Keratinocyte (primary cell): ENCODE results near the gene LRRC10B. TPM values are rescaled to one million over a fixed set of nuclear protein-coding genes. Genes with fewer than 3 reads are reported as not detected.

Experiments
- DNase-seq: peaks from one replicate; pipeline ENCODE4 v3.0.0-alpha.2; 2011; ENCODE audit warnings: low read depth, missing footprints, low spot score
- FAIRE-seq: peaks from 2 replicates; lab custom pipeline; 2011; peaks lifted over from hg19 to GRCh38; lab: Jason Lieb, UNC
- H2AFZ ChIP-seq: 2 replicates; pipeline ENCODE4 v1.6.0; 2012; ENCODE audit warnings: low read length, control low read depth, inconsistent platforms; ENCODE audit not compliant: control insufficient read depth
- H3K27ac ChIP-seq: 2 replicates; pipeline ENCODE4 v1.5.1; 2011; ENCODE audit warnings: low read length; ENCODE audit not compliant: control insufficient read depth, insufficient read depth
- H3K27me3 ChIP-seq: 3 replicates; pipeline ENCODE4 v1.6.0; 2011; ENCODE audit warnings: low read length; ENCODE audit not compliant: control insufficient read depth, insufficient read depth; ENCODE audit errors: extremely low read depth
- H3K36me3 ChIP-seq, 2 experiments: 2 replicates in 1 of 2; 3 replicates in 1 of 2; pipeline ENCODE4 v1.5.1; 2011; ENCODE audit warnings: low read length in 2 of 2, mild to moderate bottlenecking in 1 of 2; ENCODE audit not compliant: control insufficient read depth in 2 of 2, insufficient read depth in 2 of 2; ENCODE audit errors: extremely low read depth in 1 of 2
- H3K4me1 ChIP-seq: 3 replicates; pipeline ENCODE4 v1.5.1; 2011; ENCODE audit warnings: low read length; ENCODE audit not compliant: control insufficient read depth, insufficient read depth; ENCODE audit errors: extremely low read depth
- H3K4me2 ChIP-seq: 3 replicates; pipeline ENCODE4 v1.6.0; 2011; ENCODE audit warnings: low read depth, low read length; ENCODE audit not compliant: control insufficient read depth, insufficient read depth; ENCODE audit errors: extremely low read depth
- H3K4me3 ChIP-seq, 3 experiments: fragments of 200-600 bp in 1 of 3; sonication (generic) in 1 of 3; 2 replicates in 2 of 3; 3 replicates in 1 of 3; pipeline ENCODE4 v1.5.1; 2011 to 2016; ENCODE audit warnings: low read length in 3 of 3, mild to moderate bottlenecking in 3 of 3, control low read depth in 2 of 3, inconsistent platforms in 1 of 3, low read depth in 1 of 3, mixed read lengths in 1 of 3, mixed run types in 1 of 3, moderate library complexity in 1 of 3; ENCODE audit not compliant: control insufficient read depth in 2 of 3, insufficient read depth in 2 of 3; ENCODE audit errors: extremely low read depth in 1 of 3
- H3K79me2 ChIP-seq: 2 replicates; pipeline ENCODE4 v1.6.0; 2012; ENCODE audit warnings: low read length; ENCODE audit not compliant: control insufficient read depth, insufficient read depth
- H3K9ac ChIP-seq: 3 replicates; pipeline ENCODE4 v1.6.0; 2011; ENCODE audit warnings: low read length; ENCODE audit not compliant: control insufficient read depth, insufficient read depth; ENCODE audit errors: extremely low read depth
- H3K9me1 ChIP-seq: 3 replicates; pipeline ENCODE4 v1.6.0; 2011; ENCODE audit warnings: low read length; ENCODE audit not compliant: control insufficient read depth, insufficient read depth; ENCODE audit errors: extremely low read depth
- H3K9me3 ChIP-seq: 2 replicates; pipeline ENCODE4 v1.5.1; 2012; ENCODE audit warnings: low read depth, low read length; ENCODE audit not compliant: control insufficient read depth
- H4K20me1 ChIP-seq: 3 replicates; pipeline ENCODE4 v1.6.0; 2011; ENCODE audit warnings: low read length; ENCODE audit not compliant: control insufficient read depth, insufficient read depth; ENCODE audit errors: extremely low read depth
- EZH2 ChIP-seq: IDR thresholded peaks from one replicate; pipeline ENCODE4 v1.6.1; 2012; ENCODE audit warnings: inconsistent platforms, mild to moderate bottlenecking, low read length, moderate library complexity
- dilution Hi-C: fragments of 300-500 bp; cut with MboI; formaldehyde crosslinking; loops from one replicate; pipeline ENCODE4 v1.7.0; 2020; ENCODE audit warnings: low sequenced_read_pairs; ENCODE audit not compliant: extremely low pct_ligation_motif_present
- polyA plus RNA-seq, 5 experiments: library from polyadenylated mRNA; depleted of rRNA in 3 of 5; stranded (reverse) in 3 of 5; stranded (forward) in 1 of 5; unstranded in 1 of 5; fragments of >200 nt; gene quantifications; 1 replicate in 1 of 5; 2 replicates in 3 of 5; 3 replicates in 1 of 5; pipeline versions ENCODE4 v1.2.1 to v1.2.3, GENCODE V29; 2011 to 2012; ENCODE audit warnings: missing spikeins in 2 of 5, low read depth in 1 of 5, low replicate concordance in 1 of 5
- TF ChIP-seq, protein P1 (sequence below), 3 experiments: IDR thresholded peaks in 1 of 3; conservative IDR thresholded peaks in 1 of 3; optimal IDR thresholded peaks in 1 of 3; 2 replicates in 2 of 3; 3 replicates in 1 of 3; pipeline versions ENCODE3 to v1.5.1; 2011; ENCODE audit warnings: low read length in 3 of 3, mild to moderate bottlenecking in 3 of 3, moderate library complexity in 2 of 3, control low read depth in 1 of 3, inconsistent platforms in 1 of 3; ENCODE audit not compliant: insufficient read depth in 2 of 3; ENCODE audit errors: extremely low read depth in 1 of 3

LRRC10B gene
- polyA plus RNA-seq, 1 donor (not counting 4 experiments of a cell fraction or from before 2014, with no cell fraction given) = not detected

DNA sequence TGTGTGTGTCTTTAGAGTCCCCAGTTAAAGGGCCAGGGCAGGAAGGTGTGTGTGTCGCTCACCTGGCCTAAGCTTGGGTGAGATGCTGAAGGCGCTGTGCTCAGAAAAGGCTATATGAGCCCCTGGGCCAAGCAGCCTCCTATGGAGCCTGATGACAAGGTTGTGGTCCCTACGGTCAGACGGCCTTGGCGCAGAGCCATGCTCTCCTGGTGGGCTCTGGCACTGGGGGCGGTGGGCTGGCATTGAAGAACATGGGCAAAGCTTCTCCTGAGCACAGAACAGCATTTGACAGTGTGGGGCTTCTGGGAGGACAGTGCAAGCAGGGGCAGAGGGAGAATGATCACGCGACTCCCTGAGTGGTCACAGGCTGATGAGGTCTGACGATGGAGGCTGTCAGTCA is 10.7 kb upstream of the LRRC10B start:
- Histone ChIP-seq H3K36me3 (no peaks in the 10 kb centered on the region), H3K4me3 (no peak overlapping the region), H3K4me2 (no peak overlapping the region), H3K27me3 (no peaks in the 10 kb centered on the region), H3K9ac (no peak overlapping the region), H3K4me1 (peaks cover 5% of the 10 kb centered on the region), H3K9me3 (no peaks in the 10 kb centered on the region), H3K27ac (no peak overlapping the region), H3K79me2 (no peaks in the 10 kb centered on the region), H4K20me1 (no peaks in the 10 kb centered on the region), H3K9me1 (no peaks in the 10 kb centered on the region), H2AFZ (no peak overlapping the region)
- dilution Hi-C loops = no loop called here
- no peak for FAIRE-seq
- no peak for DNase-seq
- TF ChIP-seq, protein P1, sequence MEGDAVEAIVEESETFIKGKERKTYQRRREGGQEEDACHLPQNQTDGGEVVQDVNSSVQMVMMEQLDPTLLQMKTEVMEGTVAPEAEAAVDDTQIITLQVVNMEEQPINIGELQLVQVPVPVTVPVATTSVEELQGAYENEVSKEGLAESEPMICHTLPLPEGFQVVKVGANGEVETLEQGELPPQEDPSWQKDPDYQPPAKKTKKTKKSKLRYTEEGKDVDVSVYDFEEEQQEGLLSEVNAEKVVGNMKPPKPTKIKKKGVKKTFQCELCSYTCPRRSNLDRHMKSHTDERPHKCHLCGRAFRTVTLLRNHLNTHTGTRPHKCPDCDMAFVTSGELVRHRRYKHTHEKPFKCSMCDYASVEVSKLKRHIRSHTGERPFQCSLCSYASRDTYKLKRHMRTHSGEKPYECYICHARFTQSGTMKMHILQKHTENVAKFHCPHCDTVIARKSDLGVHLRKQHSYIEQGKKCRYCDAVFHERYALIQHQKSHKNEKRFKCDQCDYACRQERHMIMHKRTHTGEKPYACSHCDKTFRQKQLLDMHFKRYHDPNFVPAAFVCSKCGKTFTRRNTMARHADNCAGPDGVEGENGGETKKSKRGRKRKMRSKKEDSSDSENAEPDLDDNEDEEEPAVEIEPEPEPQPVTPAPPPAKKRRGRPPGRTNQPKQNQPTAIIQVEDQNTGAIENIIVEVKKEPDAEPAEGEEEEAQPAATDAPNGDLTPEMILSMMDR (optimal IDR thresholded peaks at IDR 0.05 in 1 of 3, IDR thresholded peaks at IDR 0.05 in 1 of 3, conservative IDR thresholded peaks at IDR 0.05 in 1 of 3; ENCODE audit: extremely low read depth in 1 of 3, insufficient read depth in 2 of 3, low read length in 3 of 3) = no peak
- no peak for TF ChIP-seq EZH2

DNA sequence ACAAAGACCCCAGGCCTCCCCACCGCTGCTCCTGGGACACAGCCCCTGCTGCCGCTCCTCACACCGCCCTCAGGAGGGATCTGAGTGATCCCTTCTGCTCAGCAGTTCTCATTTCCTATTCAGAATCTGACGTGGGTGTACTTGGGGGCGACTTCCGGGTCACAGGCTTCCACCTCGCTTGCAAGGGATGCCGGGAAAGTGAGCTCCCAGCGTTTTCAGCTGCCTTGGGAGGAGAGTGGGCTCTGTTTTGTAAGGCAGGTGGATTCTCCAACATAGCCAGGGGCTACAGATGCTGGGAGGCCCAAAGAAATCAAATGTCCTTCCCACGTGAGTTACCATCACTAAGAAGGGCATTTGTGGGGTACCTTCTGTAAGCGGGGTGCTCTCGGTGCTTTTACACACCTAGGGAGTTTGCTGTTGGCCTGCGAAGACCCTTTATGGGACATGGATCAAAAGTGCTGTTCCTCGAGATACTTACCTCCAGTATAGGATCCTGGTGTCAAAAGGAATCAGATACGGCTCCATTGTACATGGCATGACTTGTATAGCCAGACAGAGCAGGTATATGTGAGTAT is 9.7 kb upstream of the LRRC10B start:
- no peak overlapping the region for H2AFZ ChIP-seq
- no peaks in the 10 kb centered on the region for H3K79me2 ChIP-seq
- H3K9me3 ChIP-seq = no peaks in the 10 kb centered on the region
- no peaks in the 10 kb centered on the region for H3K27me3 ChIP-seq
- no peaks in the 10 kb centered on the region for H3K9me1 ChIP-seq
- no peak overlapping the region for H3K4me2 ChIP-seq
- no peaks in the 10 kb centered on the region for H3K36me3 ChIP-seq
- H4K20me1 ChIP-seq = no peaks in the 10 kb centered on the region
- FAIRE-seq (no peak), DNase-seq (no peak)
- dilution Hi-C loops = no loop called here
- H3K27ac ChIP-seq = no peak overlapping the region
- peaks cover 5% of the 10 kb centered on the region for H3K4me1 ChIP-seq
- TF ChIP-seq, protein P1 (optimal IDR thresholded peaks at IDR 0.05 in 1 of 3, IDR thresholded peaks at IDR 0.05 in 1 of 3, conservative IDR thresholded peaks at IDR 0.05 in 1 of 3; ENCODE audit: extremely low read depth in 1 of 3, insufficient read depth in 2 of 3, low read length in 3 of 3) = no peak
- TF ChIP-seq EZH2 = no peak
- no peak overlapping the region for H3K4me3 ChIP-seq
- H3K9ac ChIP-seq = no peak overlapping the region
